Sigmoid colon (tissue), 7 donors: ENCODE data around the gene RYR3. TPM values are rescaled to one million over a fixed set of nuclear protein-coding genes. Genes with fewer than 3 reads are reported as not detected.

Experiments
- DNase-seq: peaks from one replicate; pipeline ENCODE4 v3.0.0-alpha.2; 2019
- H3K27ac ChIP-seq, 4 donors: fragments of 200-600 bp; sonication (generic); one replicate each; pipeline ENCODE4 v1.5.1; 2016 to 2019; ENCODE audit warnings: mild to moderate bottlenecking in 1 of 4
- H3K27me3 ChIP-seq, 3 donors: fragments of 200-600 bp; sonication (generic); one replicate each; pipeline ENCODE4 v1.5.1; 2019; ENCODE audit warnings: mild to moderate bottlenecking in 1 of 3
- H3K36me3 ChIP-seq, 4 donors: fragments of 200-600 bp; sonication (generic); one replicate each; pipeline ENCODE4 v1.5.1; 2016 to 2019
- H3K4me1 ChIP-seq, 4 donors: fragments of 200-600 bp; sonication (generic); one replicate each; pipeline ENCODE4 v1.5.1; 2017 to 2019
- H3K4me3 ChIP-seq, 4 donors: fragments of 200-600 bp; sonication (generic); one replicate each; pipeline ENCODE4 v1.5.1; 2017 to 2019; ENCODE audit warnings: mild to moderate bottlenecking in 2 of 4, moderate library complexity in 1 of 4
- H3K9me3 ChIP-seq, 4 donors: fragments of 200-600 bp in 3 of 4; sonication (generic) in 3 of 4; one replicate each; pipeline versions ENCODE4 v1.5.1 to v1.6.1; 2013 to 2019
- CTCF ChIP-seq, 4 experiments: fragments of 450-650 bp in 3 of 4; fragments of 200-600 bp in 1 of 4; IDR thresholded peaks; one replicate each; pipeline ENCODE4 v1.5.1; 2016 to 2019; ENCODE audit warnings: antibody characterized with exemption in 4 of 4, mild to moderate bottlenecking in 3 of 4, moderate library complexity in 2 of 4
- EP300 ChIP-seq, 4 donors: sonication (generic); formaldehyde crosslinking; IDR thresholded peaks; one replicate each; pipeline ENCODE4 v1.6.1; 2017; ENCODE audit warnings: antibody characterized with exemption in 4 of 4
- POLR2A ChIP-seq, 2 donors: fragments of 450-650 bp; IDR thresholded peaks; one replicate each; pipeline ENCODE4 v1.6.1; 2016; ENCODE audit warnings: antibody characterized with exemption in 2 of 2, mild to moderate bottlenecking in 2 of 2, moderate library complexity in 2 of 2
- POLR2AphosphoS5 ChIP-seq, 4 donors: sonication (generic); formaldehyde crosslinking; IDR thresholded peaks; one replicate each; pipeline ENCODE4 v1.6.1; 2017; ENCODE audit warnings: antibody characterized with exemption in 4 of 4
- WGBS, 2 donors: extraction: QIAGEN DNeasy Blood & Tissue Kit; methylation state at CpG; one replicate each; pipeline ENCODE4 v1.1.7; 2013; 5-methylcytosine and 5-hydroxymethylcytosine counted together
- intact Hi-C: fragments of 100-400 bp; cut with DNase I; formaldehyde crosslinking; loops from one replicate; pipeline ENCODE4 v1.15.1; 2023
- polyA plus RNA-seq, 3 donors: library from polyadenylated mRNA; stranded (reverse); fragments of 200-250 nt; gene quantifications; one replicate each; pipeline ENCODE4 v1.2.3, GENCODE V29; 2013
- total RNA-seq, 4 donors: library from RNA; depleted of rRNA; stranded (reverse); fragments of >200 nt; gene quantifications; one replicate each; pipeline ENCODE4 v1.1.0, GENCODE V29; 2016
- donor health status: healthy with polysubstance abuse.
- donor health status: Bipolar disorder and iron deficiency.
- donor health status: healthy.

Gene RYR3
- total and polyA plus RNA-seq, 7 donors, result 0.38 to 29.1 (median 10.5) TPM; not detected in 1

- Histone ChIP-seq H3K27me3 (no peaks in the 10 kb centered on the region), H3K9me3 (no peaks in the 10 kb centered on the region), H3K4me1 (no peaks in the 10 kb centered on the region), H3K27ac (no peak overlapping the region), H3K4me3 (no peak overlapping the region), H3K36me3 (no peaks in the 10 kb centered on the region)
- TF ChIP-seq POLR2AphosphoS5 (IDR thresholded peaks at IDR 0.05) (no peak), EP300 (IDR thresholded peaks at IDR 0.05) (no peak), POLR2A (IDR thresholded peaks at IDR 0.05) (no peak), CTCF (IDR thresholded peaks at IDR 0.05) (no peak)
- intact Hi-C loops, result no loop called here
- DNase-seq, result no peak
These were observed 123.1 kb downstream of the RYR3 start for GRCh38 chr15:33433821-33434220.

GRCh38 chr15:33438396-33438795 is 127.6 kb downstream of the RYR3 start:
- Histone ChIP-seq H3K4me3 (no peak overlapping the region), H3K27ac (no peak overlapping the region), H3K4me1 (no peaks in the 10 kb centered on the region), H3K9me3 (no peaks in the 10 kb centered on the region), H3K36me3 (no peaks in the 10 kb centered on the region), H3K27me3 (no peaks in the 10 kb centered on the region)
- WGBS, 2 donors, result 92 to 93% methylated on average over 3 of the region's 3 CpGs
- no peak for DNase-seq
- TF ChIP-seq POLR2AphosphoS5 (IDR thresholded peaks at IDR 0.05), result no peak
- no peak for TF ChIP-seq CTCF (IDR thresholded peaks at IDR 0.05)
- intact Hi-C loops, result no loop called here

- Histone ChIP-seq H3K9me3 (no peaks in the 10 kb centered on the region), H3K27ac (no peak overlapping the region), H3K27me3 (no peaks in the 10 kb centered on the region), H3K4me1 (no peaks in the 10 kb centered on the region), H3K4me3 (no peak overlapping the region), H3K36me3 (no peaks in the 10 kb centered on the region)
- intact Hi-C loops, result no loop called here
- WGBS, 2 donors, result 76 to 81% methylated on average over 4 of the region's 4 CpGs
- DNase-seq, result no peak
- no peak for TF ChIP-seq EP300 (IDR thresholded peaks at IDR 0.05)
- TF ChIP-seq POLR2A (IDR thresholded peaks at IDR 0.05), result no peak
- no peak for TF ChIP-seq CTCF (IDR thresholded peaks at IDR 0.05)
- TF ChIP-seq POLR2AphosphoS5 (IDR thresholded peaks at IDR 0.05), result no peak
These were observed 130.1 kb downstream of the RYR3 start for GRCh38 chr15:33440900-33441299.

GRCh38 chr15:33442449-33442848 is 131.7 kb downstream of the RYR3 start:
- Histone ChIP-seq H3K36me3 (no peaks in the 10 kb centered on the region), H3K27me3 (no peaks in the 10 kb centered on the region), H3K4me3 (no peak overlapping the region), H3K9me3 (no peaks in the 10 kb centered on the region), H3K4me1 (no peaks in the 10 kb centered on the region), H3K27ac (no peak overlapping the region)
- intact Hi-C loops, result no loop called here
- DNase-seq, result no peak
- 50 to 52% methylated on average over 3 of the region's 3 CpGs for WGBS, 2 donors
- no peak for TF ChIP-seq EP300 (IDR thresholded peaks at IDR 0.05)
- no peak for TF ChIP-seq POLR2AphosphoS5 (IDR thresholded peaks at IDR 0.05)
- no peak for TF ChIP-seq CTCF (IDR thresholded peaks at IDR 0.05)
- no peak for TF ChIP-seq POLR2A (IDR thresholded peaks at IDR 0.05)

- H3K4me1 ChIP-seq, result no peaks in the 10 kb centered on the region
- no peak for DNase-seq
- 33 to 60% methylated on average over 1 of the region's 1 CpG for WGBS, 2 donors
- H3K27ac ChIP-seq, result no peak overlapping the region
- H3K4me3 ChIP-seq, result no peak overlapping the region
- H3K36me3 ChIP-seq, result no peaks in the 10 kb centered on the region
- H3K27me3 ChIP-seq, result no peaks in the 10 kb centered on the region
- TF ChIP-seq POLR2AphosphoS5 (IDR thresholded peaks at IDR 0.05), result no peak
- TF ChIP-seq EP300 (IDR thresholded peaks at IDR 0.05), result no peak
- TF ChIP-seq CTCF (IDR thresholded peaks at IDR 0.05), result no peak
- no peak for TF ChIP-seq POLR2A (IDR thresholded peaks at IDR 0.05)
- intact Hi-C loops, result no loop called here
- H3K9me3 ChIP-seq, result no peaks in the 10 kb centered on the region
These were observed 132.9 kb downstream of the RYR3 start for GRCh38 chr15:33443708-33444107.
